ENCODE measurements around the gene LINGO4. TPM values are rescaled to one million over a fixed set of nuclear protein-coding genes. Genes with fewer than 3 reads are reported as not detected.

LINGO4 gene
- total and polyA plus RNA-seq, 8 donors, result 0.06 to 0.63 (median 0.12) TPM; not detected in 2

DNA sequence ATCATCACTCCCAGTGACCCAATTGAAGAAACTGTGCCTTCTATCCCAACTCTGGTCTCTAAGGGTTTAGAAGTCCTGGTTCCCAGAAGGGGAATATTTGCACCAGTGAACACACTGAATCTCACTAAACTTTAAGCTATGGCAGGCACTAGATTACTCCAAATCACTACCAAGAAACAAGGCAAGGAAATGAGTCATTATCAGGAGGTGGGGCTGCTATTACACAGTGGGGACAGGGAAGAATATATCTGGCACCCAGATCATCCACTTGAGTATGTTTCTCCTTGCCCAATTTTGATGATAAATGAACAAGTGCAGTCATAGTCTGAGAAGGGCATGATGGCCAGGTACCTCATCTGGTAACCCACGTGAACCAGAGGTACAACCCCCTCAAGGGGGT, 48.9 kb downstream of the LINGO4 start:
- Histone ChIP-seq H3K27me3 (no peaks in the 10 kb centered on the region), H3K36me3 (peaks cover 0 to 46% of the 10 kb centered on the region in 2 donors), H3K27ac (no peak overlapping the region), H3K4me3 (no peak overlapping the region), H3K9me3 (no peaks in the 10 kb centered on the region), H3K4me1 (no peaks in the 10 kb centered on the region)
- DNase-seq (no peak), ATAC-seq (no peak)
- no peak for TF ChIP-seq CTCF (IDR thresholded peaks at IDR 0.05)
- intact Hi-C loops (cut with DNase I), result no loop called here

Other genes starting within 250 kb of the LINGO4 start
- gene SNX27, start 193.4 kb downstream of the LINGO4 start, total RNA-seq, result 10 to 100 TPM; 45.8 to 64.5 TPM
- gene SNX27, start 193.4 kb downstream of the LINGO4 start, polyA plus RNA-seq (ENCODE audit: insufficient read length in 6 of 6), result 10 to 100 TPM; 21.5 to 26.7 (median 23.5) TPM
- gene CELF3, start 88.6 kb downstream of the LINGO4 start, total RNA-seq, result not detected
- gene CELF3, start 88.6 kb downstream of the LINGO4 start, polyA plus RNA-seq (ENCODE audit: insufficient read length in 6 of 6), result 1 to 10 TPM in 1 of 6 donors, under 1 TPM in 5; 0.72 to 1.4 (median 0.90) TPM
- gene RIIAD1, start 83.9 kb downstream of the LINGO4 start, total RNA-seq, result 1 to 10 TPM in 1 of 2 donors, not detected in 1; 4.0 TPM
- gene RIIAD1, start 83.9 kb downstream of the LINGO4 start, polyA plus RNA-seq (ENCODE audit: insufficient read length in 6 of 6), result 1 to 10 TPM in 5 of 6 donors, under 1 TPM in 1; 0.39 to 1.9 (median 1.6) TPM
- gene MRPL9, start 41.9 kb downstream of the LINGO4 start, total RNA-seq, result 10 to 100 TPM; 42.5 to 57.5 TPM
- gene MRPL9, start 41.9 kb downstream of the LINGO4 start, polyA plus RNA-seq (ENCODE audit: insufficient read length in 6 of 6), result 100 to 1,000 TPM; 102 to 132 (median 120) TPM
- gene TDRKH, start 14.9 kb downstream of the LINGO4 start, total RNA-seq, result 10 to 100 TPM; 10.5 to 13.3 TPM
- 10 to 100 TPM; 10.8 to 13.3 (median 11.7) TPM for gene TDRKH, start 14.9 kb downstream of the LINGO4 start, polyA plus RNA-seq (ENCODE audit: insufficient read length in 6 of 6)
- 10 to 100 TPM in 1 of 2 donors, 1 to 10 TPM in 1; 5.4 to 11.8 TPM for gene RORC, start 26.4 kb upstream of the LINGO4 start, total RNA-seq
- 10 to 100 TPM in 4 of 6 donors, 1 to 10 TPM in 2; 6.5 to 11.0 (median 10.3) TPM for gene RORC, start 26.4 kb upstream of the LINGO4 start, polyA plus RNA-seq (ENCODE audit: insufficient read length in 6 of 6)
- gene C2CD4D, start 34.4 kb upstream of the LINGO4 start, total RNA-seq, result under 1 TPM; 0.26 to 0.55 TPM
- under 1 TPM; 0.31 to 0.92 (median 0.53) TPM for gene C2CD4D, start 34.4 kb upstream of the LINGO4 start, polyA plus RNA-seq (ENCODE audit: insufficient read length in 6 of 6)
- gene THEM5, start 48.3 kb upstream of the LINGO4 start, total RNA-seq, result not detected
- 1 to 10 TPM in 3 of 6 donors, under 1 TPM in 3; 0.67 to 1.2 (median 1.00) TPM for gene THEM5, start 48.3 kb upstream of the LINGO4 start, polyA plus RNA-seq (ENCODE audit: insufficient read length in 6 of 6)
- 10 to 100 TPM; 10.6 to 13.7 TPM for gene THEM4, start 104.1 kb upstream of the LINGO4 start, total RNA-seq
- 10 to 100 TPM; 25.5 to 36.8 (median 33.8) TPM for gene THEM4, start 104.1 kb upstream of the LINGO4 start, polyA plus RNA-seq (ENCODE audit: insufficient read length in 6 of 6)
- 1,000 to 10,000 TPM; 1,069 to 1,250 TPM for gene S100A10, start 188.4 kb upstream of the LINGO4 start, total RNA-seq
- gene S100A10, start 188.4 kb upstream of the LINGO4 start, polyA plus RNA-seq (ENCODE audit: insufficient read length in 6 of 6), result 100 to 1,000 TPM; 415 to 615 (median 485) TPM
- 100 to 1,000 TPM; 671 to 868 TPM for gene S100A11, start 231.6 kb upstream of the LINGO4 start, total RNA-seq
- gene S100A11, start 231.6 kb upstream of the LINGO4 start, polyA plus RNA-seq (ENCODE audit: insufficient read length in 6 of 6), result 100 to 1,000 TPM; 203 to 307 (median 233) TPM